HG02571 (cell line): ENCODE results near the gene CYB5RL.
A peak's percentile ranks its signal among the peaks of the same experiment; 100 is the strongest.
"Not testable (repeated sequence)": the region's sequence is repeated elsewhere in the genome, so short reads cannot be mapped to it uniquely, and the experiment has no call there.

Experiments used
- ATAC-seq: cut with Tn5 transposase; IDR thresholded peaks from one replicate; pipeline ENCODE4 v1.9.1; 2021; ENCODE audit warnings: mild to moderate bottlenecking, moderate library complexity; ENCODE audit not compliant: unreplicated experiment

CYB5RL gene, protein sequence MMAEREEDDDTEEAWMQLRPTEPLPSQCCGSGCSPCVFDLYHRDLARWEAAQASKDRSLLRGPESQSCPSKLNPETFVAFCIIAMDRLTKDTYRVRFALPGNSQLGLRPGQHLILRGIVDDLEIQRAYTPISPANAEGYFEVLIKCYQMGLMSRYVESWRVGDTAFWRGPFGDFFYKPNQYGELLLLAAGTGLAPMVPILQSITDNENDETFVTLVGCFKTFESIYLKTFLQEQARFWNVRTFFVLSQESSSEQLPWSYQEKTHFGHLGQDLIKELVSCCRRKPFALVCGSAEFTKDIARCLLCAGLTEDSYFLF

DNA sequence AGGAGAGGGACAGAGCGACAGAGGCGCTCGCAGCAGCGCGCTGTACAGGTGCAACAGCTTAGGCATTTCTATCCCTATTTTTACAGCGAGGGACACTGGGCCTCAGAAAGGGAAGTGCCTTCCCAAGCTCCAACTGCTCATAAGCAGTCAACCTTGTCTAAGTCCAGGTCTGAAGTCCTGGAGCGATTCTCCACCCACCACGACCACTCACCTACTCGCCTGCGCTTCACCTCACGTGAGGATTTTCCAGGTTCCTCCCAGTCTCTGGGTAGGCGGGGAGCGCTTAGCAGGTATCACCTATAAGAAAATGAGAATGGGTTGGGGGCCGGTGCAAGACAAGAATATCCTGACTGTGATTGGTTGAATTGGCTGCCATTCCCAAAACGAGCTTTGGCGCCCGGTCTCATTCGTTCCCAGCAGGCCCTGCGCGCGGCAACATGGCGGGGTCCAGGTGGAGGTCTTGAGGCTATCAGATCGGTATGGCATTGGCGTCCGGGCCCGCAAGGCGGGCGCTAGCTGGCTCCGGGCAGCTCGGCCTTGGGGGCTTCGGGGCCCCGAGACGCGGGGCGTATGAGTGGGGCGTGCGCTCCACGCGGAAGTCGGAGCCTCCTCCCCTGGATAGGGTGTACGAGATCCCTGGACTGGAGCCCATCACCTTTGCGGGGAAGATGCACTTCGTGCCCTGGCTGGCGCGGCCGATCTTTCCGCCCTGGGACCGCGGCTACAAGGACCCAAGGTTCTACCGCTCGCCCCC, at the start of gene CYB5RL, which contains the start of gene MRPL37:
Gene CYB5RL (minus strand): TSS at position 266 of the 754 bp plus-strand sequence. CDS start 4,414 bp downstream, outside the sequence.
Gene MRPL37 (plus strand): TSS at position 403 of the 754 bp plus-strand sequence. CDS start 77 bp downstream, at position 480.
- ATAC-seq = peak; percentile 97

DNA sequence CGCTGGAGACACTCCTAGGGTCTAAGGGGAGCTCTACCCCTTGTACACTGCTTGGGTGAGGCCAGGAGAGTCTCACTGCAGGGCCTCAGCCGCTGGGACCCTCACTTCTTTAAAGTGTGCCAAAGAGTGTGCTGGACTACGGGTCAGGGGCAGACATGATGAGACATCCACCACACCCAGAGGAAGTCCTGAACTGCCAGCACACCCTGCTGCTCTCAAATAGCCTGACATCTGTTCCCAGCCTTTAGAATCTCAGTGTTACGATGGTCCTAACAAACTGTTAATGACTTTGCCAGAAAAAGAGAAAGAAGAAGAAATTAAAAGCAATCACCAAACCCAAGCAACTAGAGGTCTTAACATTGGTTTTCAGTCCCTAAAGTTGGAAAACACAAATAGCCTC, 49.1 kb upstream of the CYB5RL start:
- ATAC-seq = no peak

DNA sequence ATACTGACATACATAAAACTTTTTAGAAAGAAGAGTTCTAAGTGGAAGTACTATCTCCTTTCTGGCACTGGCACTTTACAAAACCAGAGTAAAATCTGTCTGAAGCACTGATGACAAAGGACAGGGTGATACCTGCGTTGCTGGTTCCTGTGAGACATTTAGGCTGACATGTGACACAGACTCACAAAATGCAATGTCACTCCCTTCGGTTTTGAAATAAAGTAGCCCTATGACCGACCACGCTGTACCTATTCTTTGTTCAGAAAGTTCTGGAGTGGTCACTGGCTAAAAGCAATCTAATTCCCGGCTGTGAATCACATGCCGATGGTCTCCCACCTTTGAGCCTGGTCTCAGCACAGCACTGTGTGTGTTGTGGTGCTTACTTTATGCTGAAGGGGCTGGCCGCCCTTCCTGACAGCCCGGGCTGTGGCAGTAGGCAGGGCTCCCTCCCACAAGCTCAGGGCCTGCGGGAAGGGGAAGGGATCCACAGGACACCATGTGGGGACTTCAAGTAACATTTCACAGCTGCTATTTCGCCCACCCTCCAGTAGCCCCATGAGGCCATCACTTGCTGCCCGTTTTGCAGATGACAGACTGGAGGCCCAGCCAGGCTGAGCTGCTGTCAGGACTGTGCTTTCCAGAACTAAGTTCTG, 48.2 kb upstream of the CYB5RL start:
- ATAC-seq = no peak

DNA sequence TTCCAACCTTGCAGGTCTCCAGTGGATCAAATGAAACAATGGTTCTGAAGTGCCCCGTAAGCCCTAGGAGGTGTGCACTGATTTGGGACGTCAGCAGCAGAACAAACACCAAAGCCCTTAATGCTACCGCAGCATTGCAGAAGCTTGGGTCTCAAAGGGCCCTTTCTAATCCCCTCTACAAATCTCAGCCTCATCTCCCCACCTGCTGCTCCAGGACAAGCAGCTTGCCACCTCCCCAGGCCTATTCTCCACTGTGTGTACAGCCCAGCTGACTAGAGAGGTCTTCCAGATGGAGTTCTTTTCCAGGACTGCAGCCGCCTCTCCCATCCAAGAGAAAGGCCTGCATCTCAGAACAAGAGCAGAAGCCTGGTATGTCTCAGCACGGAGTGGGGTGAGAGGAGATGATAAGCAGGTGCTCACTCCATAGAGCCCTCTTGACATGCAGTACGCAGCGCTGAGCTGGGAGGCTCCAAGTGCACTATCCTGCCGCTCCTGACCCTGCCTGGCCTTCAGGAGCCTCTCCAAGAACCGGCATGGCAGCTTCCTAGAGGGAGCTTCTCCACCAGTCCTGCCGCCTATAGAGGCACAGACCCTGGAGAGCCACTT, 46.4 kb upstream of the CYB5RL start:
- ATAC-seq = no peak

DNA sequence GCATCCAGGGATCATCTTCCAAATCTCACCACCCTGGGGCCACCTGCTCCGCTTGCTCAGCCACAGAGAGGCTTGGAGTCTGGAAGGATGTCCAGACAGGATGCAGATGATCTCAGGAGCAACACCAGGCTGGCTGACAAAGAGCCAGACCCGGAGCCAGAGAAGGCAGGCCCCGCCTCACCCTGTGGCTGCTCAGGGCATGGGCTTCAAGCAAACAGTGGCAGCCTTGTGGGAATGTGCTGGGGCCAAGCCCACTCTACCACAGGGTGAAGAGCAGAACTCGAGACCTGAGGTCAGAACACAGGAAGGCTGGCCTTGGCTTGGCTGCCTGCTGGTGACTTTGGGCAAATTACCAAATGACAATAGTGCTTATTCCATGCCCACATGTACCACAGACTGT, 45.7 kb upstream of the CYB5RL start:
- ATAC-seq = no peak

DNA sequence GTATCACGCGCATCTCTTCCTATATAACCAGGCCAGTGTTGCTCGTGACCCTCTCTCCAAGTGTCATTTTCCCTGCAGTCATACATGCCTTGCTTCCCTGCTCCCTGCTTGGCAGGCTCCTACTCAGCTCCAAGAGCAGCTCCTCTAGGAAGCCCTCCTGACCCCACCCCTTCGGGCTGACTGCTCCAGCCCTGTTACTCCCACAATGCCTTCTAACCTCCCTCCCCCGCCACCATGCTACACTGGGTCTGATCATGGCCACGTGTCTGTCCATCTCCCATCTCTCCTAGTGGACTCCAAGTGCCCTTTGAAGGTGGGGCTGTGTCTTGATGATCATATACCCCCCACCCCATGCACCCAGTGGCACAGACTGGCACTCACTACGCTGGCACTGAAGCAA, 44.8 kb upstream of the CYB5RL start:
- ATAC-seq = no peak

DNA sequence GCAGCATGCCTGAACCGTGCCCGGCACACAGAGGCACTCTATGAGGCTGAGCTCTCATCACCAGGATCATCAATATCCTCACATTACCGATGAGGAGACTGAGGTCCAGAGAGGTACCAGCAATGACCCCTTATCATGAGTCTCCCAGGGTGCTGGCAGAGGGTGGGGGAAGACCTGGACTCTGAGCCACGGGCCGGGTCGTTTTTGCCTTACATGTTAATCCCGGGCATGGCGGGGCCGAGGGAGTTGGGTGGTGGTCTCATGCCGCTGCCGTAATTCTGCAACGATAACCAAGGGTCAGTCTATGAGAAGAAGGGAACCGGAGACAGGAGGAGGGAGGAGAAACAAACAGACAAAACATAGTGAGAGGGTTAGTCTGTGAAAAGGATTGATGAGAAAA, 43.2 kb upstream of the CYB5RL start:
- no peak for ATAC-seq

DNA sequence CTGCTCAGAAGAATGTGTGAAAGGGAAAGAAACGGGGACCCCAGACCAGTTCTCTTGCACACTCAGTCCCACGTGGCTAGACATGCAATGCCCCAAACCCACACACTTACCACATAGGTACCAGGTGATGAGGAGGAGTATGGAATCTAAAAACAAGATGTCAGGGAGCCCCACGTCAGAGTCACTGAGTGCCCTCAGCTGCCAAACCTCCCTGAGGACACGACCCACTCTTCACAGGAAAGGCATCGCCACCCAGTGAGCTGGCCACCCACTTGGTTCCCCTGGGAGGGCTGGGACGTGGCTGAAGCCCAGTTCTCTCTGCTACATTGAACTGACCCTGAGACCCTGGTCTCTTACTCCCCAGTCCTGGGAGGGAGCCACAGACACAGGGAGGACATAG, 41.5 kb upstream of the CYB5RL start:
- ATAC-seq = no peak

DNA sequence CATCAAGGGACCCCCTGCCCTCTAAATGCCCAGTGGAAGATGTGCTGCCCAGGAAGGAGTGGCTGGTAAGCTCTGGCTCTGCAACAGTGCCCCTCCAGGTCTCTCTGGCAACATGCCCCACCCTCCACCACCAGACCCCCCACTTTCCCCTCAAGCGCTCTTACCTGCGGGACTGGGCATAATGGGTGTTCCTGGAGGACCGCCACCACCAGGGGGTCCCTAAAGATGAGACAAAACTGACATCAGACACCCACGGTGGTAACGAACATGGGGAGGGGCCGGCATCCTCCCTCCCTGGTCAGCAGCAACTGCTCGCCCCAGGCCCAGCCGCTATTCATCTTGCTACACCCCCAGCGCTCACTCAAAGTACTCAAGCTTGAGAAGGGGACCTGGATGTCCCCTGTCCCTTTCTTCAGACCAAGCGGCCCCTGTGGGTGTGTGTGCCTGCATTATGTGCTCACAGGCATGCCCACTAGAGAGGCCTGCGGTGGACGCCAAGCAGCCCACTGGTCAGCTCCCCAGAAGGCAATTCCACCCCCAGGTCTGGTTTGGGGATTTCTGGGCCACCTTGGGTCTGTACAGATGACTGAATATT, 41.0 kb upstream of the CYB5RL start:
- no peak for ATAC-seq

DNA sequence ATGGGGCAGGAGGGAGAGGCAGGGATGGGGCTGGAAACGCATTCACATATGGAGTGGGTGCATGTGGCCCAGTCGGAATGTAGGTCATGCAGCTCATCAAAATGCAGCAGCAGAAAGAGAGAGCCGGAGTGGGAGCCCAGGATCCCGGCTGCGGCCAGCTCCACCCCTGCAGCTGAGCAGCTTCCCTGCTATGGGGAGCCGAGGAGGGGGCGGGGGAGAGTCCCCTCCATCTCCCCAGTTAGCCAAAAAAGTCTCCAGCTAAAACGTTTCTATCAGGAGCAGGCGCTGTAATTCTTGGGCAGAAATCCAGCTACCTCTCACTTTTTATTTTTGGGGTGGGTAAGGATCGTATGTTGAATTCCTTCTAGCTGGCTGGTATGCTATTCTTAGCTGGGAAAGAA, 39.8 kb upstream of the CYB5RL start:
- no peak for ATAC-seq

DNA sequence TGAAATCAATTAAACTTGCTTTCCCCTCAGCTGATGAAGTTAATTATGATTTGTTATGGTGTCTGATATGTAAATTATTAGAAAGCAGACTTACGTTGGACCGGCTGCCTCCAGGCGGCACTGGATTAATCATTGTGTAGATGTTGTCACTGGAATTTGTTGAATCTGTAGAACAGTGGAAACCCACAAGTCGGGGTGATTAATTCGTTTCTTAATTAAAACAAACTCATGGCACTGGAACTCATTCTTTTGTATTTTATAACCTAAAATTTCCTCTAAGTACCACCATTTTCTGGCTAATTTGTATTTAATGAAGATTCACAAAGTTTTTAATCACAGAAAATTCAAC, 39.2 kb upstream of the CYB5RL start:
- no peak for ATAC-seq

DNA sequence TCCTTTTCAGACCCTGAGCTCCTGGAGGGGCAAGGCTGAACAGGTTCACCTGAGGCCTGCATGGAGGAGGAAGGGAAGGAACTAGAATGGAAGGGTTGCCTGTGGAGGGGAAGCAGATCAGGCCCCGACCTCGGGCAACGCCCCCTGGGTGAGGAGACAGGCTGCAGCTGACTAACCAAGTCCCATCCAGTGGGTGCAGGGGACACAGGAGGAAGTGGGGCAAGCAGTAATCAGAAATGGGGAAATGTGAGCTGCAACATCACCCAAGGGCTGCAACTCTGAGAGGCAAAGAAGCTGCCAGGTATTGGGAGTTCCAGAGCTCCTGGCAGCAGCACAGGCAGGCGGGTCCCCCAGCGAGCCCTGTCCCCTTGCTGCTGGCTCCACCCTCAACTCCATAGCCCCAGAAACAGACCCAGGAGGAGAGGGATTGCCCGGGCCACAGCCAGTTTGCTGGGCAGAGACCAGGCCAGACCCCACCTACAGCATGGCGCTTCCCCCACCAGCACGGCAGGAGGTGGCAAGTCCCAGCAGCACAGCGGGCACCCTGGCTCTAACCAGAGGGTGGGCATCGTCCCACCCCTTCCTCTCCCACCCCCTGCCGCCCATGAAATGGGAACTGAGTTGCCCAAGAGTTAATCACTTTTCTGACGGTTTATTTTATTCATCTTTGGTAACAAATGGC, 38.7 kb upstream of the CYB5RL start:
- no peak for ATAC-seq

DNA sequence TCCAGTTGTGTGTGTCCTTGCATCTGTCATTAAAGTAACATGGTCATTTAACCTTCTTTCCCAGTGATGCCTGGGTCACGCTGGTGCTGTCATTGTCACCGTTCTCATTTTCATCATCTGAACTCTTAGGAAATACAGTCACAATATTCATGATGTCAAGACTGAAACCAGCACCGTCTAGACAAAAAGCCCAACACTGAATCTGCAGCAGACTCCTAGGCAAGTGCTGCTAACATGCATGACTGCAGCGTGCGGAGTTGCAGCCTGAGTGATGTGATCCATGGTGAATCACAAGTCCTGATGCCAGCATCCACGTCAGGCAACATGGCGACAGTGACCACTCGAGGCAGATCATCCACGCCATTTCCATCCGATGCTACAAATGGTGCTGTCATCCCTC, 37.8 kb upstream of the CYB5RL start:
- ATAC-seq = no peak

DNA sequence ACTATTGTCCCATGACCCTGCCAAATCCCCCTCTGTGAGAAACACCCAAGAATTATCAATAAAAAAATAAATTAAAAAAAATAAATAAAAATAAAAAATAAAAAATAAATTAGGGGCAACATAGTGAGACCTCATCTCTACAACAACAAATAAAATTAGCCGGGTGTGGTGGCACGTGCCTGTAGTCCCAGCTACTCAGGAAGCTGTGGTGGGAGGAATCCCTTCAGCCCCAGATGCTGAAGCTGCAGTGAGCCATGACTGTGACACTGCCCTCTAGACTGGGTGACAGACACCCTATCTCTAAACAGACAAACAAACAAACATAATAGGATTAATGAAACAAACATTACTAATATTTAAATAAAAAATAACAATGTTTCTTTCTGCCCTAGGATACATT, 34.5 kb upstream of the CYB5RL start:
- ATAC-seq = no peak

DNA sequence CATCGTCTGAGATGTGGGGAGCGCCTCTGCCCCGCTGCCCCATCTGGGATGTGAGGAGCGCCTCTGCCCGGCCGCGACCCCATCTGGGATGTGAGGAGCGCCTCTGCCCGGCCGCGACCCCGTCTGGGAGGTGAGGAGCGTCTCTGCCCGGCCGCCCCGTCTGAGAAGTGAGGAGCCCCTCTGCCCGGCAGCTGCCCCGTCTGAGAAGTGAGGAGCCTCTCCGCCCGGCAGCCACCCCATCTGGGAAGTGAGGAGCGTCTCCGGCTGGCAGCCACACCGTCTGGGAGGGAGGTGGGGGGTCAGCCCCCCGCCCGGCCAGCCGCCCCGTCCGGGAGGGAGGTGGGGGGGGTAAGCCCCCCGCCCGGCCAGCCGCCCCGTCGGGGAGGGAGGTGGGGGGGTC, 33.4 kb upstream of the CYB5RL start:
- ATAC-seq = not testable (repeated sequence)

DNA sequence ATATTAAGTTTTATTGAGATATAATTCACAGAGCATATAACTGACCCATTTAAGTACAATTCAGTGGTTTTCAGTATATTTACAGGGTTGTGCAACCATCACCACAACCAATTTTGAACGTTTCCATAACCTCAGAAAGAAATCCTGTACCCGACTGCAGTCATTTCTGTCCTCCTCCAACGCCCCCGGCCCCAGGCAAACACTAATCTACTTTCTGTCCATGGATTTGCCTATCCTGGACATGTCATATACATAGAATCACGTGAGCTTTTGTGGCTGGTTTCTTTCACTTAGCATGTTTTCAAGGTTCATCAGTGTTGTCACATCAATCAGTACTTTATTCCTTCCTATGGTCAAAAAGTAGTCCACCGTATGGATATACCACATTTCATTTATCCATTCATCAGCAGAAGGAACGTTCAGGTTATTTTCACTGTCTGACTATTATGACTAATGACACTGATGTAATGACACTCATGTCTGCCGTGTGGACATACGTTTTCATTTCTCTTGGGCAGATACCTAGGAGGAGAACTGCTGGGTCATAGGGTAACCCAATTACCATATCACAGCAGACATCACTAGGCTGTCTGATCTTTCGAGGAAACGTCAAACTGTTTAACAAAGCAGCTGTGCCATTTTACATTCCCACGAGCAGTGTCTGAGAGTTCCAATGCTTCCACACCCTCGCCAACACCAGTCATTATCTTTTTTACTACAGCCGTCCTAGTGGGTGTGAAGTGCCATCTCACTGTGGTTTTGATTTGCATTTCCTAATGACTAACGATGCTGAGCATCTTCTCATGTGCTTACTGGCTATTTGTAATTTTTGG, 30.9 kb upstream of the CYB5RL start:
- no peak for ATAC-seq

DNA sequence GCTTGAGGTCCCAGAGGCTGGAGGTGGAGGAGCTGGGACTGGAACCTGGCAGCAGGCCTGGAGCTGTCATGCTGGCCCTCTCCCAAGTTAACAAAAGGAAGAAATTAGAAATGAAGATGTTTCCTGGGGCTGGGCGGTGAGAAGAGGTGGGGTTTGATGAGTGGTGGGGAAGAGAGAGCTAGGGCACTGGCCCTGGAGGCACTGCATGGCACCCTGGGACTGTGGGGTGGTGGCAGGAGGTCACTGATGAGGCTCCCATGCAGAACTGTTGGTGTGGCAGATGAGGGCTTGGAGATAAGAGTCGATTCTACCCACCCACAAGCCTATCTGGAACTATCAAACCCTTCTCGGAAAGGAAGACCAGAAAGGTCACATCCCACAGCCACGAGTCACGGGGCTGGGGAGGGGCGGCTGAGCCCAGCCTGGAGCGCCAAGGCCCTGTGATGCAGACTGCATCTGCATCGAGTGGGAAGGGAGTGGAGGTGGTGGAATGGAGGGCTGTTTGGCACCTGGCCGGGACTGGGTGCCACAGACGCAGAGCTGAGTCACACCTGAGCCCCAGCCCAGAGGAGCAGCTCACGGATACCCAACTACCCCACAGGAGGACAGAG, 29.6 kb upstream of the CYB5RL start:
- no peak for ATAC-seq

DNA sequence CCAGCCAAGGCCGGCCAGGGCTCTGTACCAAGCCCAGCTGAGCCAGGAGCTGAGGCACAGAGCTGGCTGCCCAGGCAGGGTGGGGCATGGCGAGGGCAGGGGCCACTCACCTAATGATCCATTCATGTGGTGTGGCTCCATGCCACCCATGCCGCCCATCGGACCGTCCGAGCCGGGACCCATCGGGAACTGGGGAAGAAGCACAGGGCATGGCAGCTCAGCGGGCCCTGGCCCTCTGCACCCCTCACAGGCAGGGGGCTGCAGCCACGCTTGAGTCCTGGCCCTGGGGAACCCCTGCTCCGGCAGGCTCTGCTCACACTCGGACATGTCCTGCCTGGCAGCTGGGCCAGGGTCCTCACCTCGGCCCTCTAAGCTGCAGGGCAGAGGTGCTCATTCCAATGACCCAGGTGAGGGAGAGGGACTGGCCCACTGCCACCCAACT, 28.8 kb upstream of the CYB5RL start:
- no peak for ATAC-seq

DNA sequence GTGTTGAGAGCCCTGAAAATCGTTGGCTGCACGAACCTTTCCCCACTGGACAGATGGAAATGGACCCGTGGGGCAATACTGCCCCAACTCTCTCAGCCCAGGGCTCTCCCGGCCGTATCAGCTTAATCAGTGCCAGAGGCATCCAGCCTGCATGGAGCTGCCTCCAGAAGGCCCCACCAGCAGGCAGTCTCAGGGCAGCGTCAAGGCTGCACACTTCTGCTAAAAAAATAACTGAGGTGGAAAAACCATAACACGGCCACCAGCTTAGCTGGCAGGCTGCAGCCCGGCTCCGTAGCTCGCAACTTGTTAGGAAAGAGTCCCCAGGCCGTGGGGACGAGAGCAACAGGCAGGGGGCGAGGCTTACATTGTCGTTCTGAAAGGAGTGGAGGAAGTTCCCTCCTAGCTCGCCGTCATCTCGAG, 28.1 kb upstream of the CYB5RL start:
- ATAC-seq = no peak
